ENCODE measurements around the gene BLNK.
"Not testable (repeated sequence)": the region's sequence is repeated elsewhere in the genome, so short reads cannot be mapped to it uniquely, and the experiment has no call there.

- TF ChIP-seq EZH2phosphoT487 (IDR thresholded peaks at IDR 0.05; ENCODE audit: unreplicated experiment); EZH2 (IDR thresholded peaks at IDR 0.05; ENCODE audit: low read depth, unreplicated experiment); JUNB (IDR thresholded peaks at IDR 0.05; ENCODE audit: unreplicated experiment); POLR2AphosphoS5 (IDR thresholded peaks at IDR 0.05; ENCODE audit: low read depth); ETS1 (IDR thresholded peaks at IDR 0.05); REST (IDR thresholded peaks at IDR 0.05; ENCODE audit: unreplicated experiment); NANOG (IDR thresholded peaks at IDR 0.05; ENCODE audit: borderline replicate concordance); ZNF331 (CRISPR knock-in tag; IDR thresholded peaks at IDR 0.05; ENCODE audit: low read depth): not testable (repeated sequence)
- TF ChIP-seq, protein P1, sequence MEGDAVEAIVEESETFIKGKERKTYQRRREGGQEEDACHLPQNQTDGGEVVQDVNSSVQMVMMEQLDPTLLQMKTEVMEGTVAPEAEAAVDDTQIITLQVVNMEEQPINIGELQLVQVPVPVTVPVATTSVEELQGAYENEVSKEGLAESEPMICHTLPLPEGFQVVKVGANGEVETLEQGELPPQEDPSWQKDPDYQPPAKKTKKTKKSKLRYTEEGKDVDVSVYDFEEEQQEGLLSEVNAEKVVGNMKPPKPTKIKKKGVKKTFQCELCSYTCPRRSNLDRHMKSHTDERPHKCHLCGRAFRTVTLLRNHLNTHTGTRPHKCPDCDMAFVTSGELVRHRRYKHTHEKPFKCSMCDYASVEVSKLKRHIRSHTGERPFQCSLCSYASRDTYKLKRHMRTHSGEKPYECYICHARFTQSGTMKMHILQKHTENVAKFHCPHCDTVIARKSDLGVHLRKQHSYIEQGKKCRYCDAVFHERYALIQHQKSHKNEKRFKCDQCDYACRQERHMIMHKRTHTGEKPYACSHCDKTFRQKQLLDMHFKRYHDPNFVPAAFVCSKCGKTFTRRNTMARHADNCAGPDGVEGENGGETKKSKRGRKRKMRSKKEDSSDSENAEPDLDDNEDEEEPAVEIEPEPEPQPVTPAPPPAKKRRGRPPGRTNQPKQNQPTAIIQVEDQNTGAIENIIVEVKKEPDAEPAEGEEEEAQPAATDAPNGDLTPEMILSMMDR (conservative IDR thresholded peaks at IDR 0.05; ENCODE audit: low read depth in 2 of 2), result not testable (repeated sequence)
Measured at GRCh38 chr10:96189505-96189904, 81.9 kb downstream of the BLNK start.
